Suppressor macrophage treated with lipopolysaccharide for 4 hours (primary cell): ENCODE data around the gene RASGEF1C.

Source experiments
- DNase-seq: peaks from one replicate; pipeline ENCODE4 v3.0.0-alpha.2; 2020

The RASGEF1C gene

GRCh38 chr5:180079702-180080466 lies 129.1 kb downstream of the RASGEF1C start:
- DNase-seq, result no peak

GRCh38 chr5:180078348-180078747 lies 130.7 kb downstream of the RASGEF1C start:
- no peak for DNase-seq

- DNase-seq, result no peak
Measured at GRCh38 chr5:180077594-180078284, 131.3 kb downstream of the RASGEF1C start.

- DNase-seq, result no peak
Measured at GRCh38 chr5:180075703-180076102, 133.3 kb downstream of the RASGEF1C start.

GRCh38 chr5:180074462-180074861 lies 134.5 kb downstream of the RASGEF1C start:
- DNase-seq, result no peak

- DNase-seq, result no peak
Measured at GRCh38 chr5:180072556-180072955, 136.5 kb downstream of the RASGEF1C start.

GRCh38 chr5:180072256-180072548 lies 136.8 kb downstream of the RASGEF1C start:
- DNase-seq, result no peak

- DNase-seq, result peak; percentile 98
Measured at GRCh38 chr5:180071531-180072255, 137.3 kb downstream of the RASGEF1C start, which contains the start of gene RNF130. RNF130 (minus strand) TSS chr5:180071759; CDS start chr5:180071702, 57 bp downstream.

- DNase-seq, result peak; percentile 62
Measured at GRCh38 chr5:180070756-180071530, 138.1 kb downstream of the RASGEF1C start.

- peak; percentile 91 for DNase-seq
Measured at GRCh38 chr5:180069589-180070247, 139.3 kb downstream of the RASGEF1C start.

- no peak for DNase-seq
Measured at GRCh38 chr5:180068519-180069090, 140.4 kb downstream of the RASGEF1C start.

- no peak for DNase-seq
Measured at GRCh38 chr5:180067986-180068385, 141.0 kb downstream of the RASGEF1C start.

- DNase-seq, result no peak
Measured at GRCh38 chr5:180060192-180060591, 148.8 kb downstream of the RASGEF1C start.

- DNase-seq, result no peak
Measured at GRCh38 chr5:180059326-180059725, 149.7 kb downstream of the RASGEF1C start.

- no peak for DNase-seq
Measured at GRCh38 chr5:180056153-180056552, 152.9 kb downstream of the RASGEF1C start.

GRCh38 chr5:180054226-180054625 lies 154.8 kb downstream of the RASGEF1C start:
- no peak for DNase-seq

- no peak for DNase-seq
Measured at GRCh38 chr5:180053061-180053602, 155.9 kb downstream of the RASGEF1C start.

GRCh38 chr5:180052211-180052818 lies 156.7 kb downstream of the RASGEF1C start:
- DNase-seq, result peak; percentile 20
